Stomach (tissue), 4 donors: ENCODE data around the gene TMEM74B.
"Not testable (repeated sequence)": the region's sequence is repeated elsewhere in the genome, so short reads cannot be mapped to it uniquely, and the experiment has no call there.

Experiments used
- POLR2A ChIP-seq, 4 donors: fragments of 450-650 bp; IDR thresholded peaks; one replicate each; pipeline ENCODE4 v1.6.1; 2016; ENCODE audit warnings: antibody characterized with exemption in 4 of 4, control low read depth in 2 of 4, mild to moderate bottlenecking in 1 of 4, moderate library complexity in 1 of 4
- POLR2AphosphoS5 ChIP-seq, 3 donors: sonication (generic); formaldehyde crosslinking; IDR thresholded peaks; one replicate each; pipeline ENCODE4 v1.6.1; 2016; ENCODE audit warnings: antibody characterized with exemption in 3 of 3

DNA sequence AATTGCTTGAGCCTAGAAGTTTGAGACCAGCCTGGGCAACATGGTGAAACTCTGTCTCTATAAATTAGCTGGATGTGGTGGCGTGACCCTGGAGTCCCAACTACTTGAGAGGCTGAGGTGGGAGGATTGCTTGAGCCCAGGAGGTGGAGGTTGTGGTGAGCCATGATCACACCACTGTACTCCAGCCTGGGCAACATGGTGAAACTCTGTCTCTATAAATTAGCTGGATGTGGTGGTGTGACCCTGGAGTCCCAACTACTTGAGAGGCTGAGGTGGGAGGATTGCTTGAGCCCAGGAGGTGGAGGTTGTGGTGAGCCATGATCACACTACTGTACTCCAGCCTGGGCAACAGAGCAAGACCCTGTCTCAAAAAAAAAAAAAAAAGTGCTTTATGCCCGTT is 35.0 kb downstream of the TMEM74B start:
- TF ChIP-seq POLR2A, POLR2AphosphoS5 (IDR thresholded peaks at IDR 0.05): not testable (repeated sequence)
